Hindlimb muscle (tissue), 1 donor: Measurements from ENCODE around the gene SURF2. TPM values are rescaled to one million over a fixed set of nuclear protein-coding genes. Genes with fewer than 3 reads are reported as not detected.
"Not testable (repeated sequence)": the region's sequence is repeated elsewhere in the genome, so short reads cannot be mapped to it uniquely, and the experiment has no call there.

ENCODE experiments used
- DNase-seq: peaks from one replicate; pipeline ENCODE4 v3.0.0-alpha.2; 2013
- polyA plus RNA-seq: library from polyadenylated mRNA; unstranded; fragments of 120-200 nt; gene quantifications from one replicate; pipeline ENCODE4 v1.2.1, GENCODE V29; 2013; ENCODE audit not compliant: insufficient read length

The SURF2 gene
- polyA plus RNA-seq, 1 donor: 13.9 TPM

DNA sequence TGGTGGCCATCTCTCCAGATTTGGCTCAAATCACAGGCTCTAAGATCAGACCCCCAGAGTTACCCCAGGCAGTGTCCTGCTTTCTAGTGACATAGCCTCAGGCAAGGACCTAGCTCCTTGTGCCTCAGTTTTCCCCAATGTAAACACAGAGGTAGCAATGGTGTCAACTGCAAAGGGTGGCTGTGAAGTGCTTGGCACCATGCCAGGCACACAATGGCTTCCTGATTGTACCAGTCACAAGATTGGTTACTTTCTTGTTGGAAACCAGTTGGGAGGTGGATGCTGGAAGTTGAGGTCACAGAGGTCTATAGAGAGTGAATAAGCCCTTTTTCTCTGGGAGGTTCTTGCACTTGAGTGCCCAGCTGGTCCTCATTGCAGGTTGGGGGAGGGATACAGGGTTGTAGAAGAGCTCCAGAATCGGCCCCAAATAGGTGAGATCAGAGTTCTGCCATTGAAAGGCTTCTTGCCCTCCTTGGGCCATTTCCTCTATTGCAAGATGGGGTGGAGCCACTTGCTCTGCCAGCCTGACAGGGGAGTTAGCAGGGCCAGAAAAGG is 22.1 kb downstream of the SURF2 start:
- DNase-seq: no peak

DNA sequence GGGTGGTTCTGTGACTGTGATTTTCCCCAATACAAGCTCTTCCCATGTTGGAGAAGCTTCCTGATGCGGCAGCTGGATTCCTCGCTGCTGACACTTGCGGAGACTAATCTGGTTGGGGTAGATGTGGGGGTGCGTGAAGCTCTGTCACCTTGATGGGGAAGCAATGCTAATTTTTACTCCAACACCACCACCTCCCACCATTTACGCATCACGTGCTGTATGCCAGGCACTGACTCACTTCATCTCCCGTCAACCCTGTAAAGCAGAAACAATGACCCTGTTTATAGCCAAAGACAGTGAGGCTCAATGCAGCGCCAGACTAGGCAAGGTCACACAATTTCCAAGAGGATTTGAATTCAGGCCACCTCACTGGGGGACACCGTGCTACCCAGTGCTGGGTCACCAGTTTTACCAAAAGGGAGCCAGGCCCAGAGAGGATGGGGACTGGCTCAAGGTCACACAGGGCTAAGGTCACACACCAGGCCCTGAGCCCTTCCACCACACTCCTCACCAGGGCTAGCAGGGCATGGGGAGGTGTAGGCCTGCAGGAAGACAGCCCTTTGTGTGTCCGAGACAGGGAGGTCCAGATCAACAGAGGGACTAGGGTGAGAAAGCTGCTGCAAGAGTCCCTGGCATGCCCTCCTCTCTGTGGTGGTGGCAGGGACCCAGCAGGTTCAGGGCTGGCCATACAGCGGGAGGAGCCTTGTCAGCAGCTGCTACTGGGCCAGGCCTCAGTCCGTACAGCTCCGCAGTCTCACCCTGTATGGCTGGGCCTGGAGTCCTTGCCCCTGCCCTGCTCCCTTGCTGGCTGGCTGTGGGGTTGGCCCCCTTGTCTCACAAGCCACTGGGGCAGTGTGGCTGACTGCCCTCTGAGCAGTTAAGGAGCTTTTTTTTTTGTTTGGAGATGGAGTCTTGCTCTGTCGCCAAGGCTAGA is 23.1 kb downstream of the SURF2 start:
- DNase-seq: no peak

DNA sequence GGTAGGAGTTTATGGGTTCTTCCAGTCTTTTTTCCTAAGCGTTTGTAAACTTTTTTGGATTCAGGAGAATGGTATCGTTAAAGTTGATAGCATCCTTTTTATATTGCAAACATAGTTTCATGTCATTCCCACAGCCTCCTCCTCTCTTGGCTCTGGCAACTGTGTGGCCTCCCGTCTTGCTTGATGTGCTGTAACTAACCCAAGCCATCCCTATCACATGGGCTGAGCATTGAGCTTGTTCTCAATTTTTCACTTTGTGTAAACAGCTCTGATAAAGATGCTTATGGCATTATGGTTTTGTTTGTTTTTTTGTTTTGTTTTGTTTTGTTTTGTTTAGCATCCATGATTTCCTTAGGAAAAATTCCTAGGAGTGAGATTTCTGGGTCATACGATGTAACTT is 24.4 kb downstream of the SURF2 start:
- no peak for DNase-seq

DNA sequence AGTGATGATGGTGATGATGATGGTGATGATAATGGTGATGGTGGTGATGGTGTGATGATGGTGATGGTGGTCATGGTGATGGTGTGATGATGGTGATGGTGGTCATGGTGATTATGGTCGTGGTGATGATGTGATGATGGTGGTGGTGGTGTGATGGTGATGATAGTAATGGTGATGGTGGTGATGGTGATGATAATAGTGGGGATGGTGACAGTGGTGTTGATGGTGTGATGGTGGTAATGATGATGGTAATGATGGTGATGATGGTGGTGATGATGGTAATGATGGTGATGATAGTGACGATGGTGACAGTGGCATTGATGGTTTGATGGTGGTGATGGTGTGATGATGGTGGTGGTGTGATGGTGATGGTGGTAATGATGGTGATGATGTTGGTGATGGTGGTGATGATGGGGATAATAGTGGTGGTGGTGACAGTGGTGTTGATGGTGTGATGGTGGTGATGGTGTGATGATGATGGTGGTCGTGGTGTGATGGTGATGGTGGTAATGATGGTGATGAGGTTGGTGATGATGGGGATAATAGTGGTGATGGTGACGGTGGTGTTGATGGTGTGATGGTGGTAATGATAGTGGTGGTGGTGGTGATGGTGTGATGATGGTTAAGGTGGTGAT is 26.3 kb downstream of the SURF2 start:
- DNase-seq: no peak

- no peak for DNase-seq
Observed at GRCh38 chr9:133383438-133383837, 27.1 kb downstream of the SURF2 start.

DNA sequence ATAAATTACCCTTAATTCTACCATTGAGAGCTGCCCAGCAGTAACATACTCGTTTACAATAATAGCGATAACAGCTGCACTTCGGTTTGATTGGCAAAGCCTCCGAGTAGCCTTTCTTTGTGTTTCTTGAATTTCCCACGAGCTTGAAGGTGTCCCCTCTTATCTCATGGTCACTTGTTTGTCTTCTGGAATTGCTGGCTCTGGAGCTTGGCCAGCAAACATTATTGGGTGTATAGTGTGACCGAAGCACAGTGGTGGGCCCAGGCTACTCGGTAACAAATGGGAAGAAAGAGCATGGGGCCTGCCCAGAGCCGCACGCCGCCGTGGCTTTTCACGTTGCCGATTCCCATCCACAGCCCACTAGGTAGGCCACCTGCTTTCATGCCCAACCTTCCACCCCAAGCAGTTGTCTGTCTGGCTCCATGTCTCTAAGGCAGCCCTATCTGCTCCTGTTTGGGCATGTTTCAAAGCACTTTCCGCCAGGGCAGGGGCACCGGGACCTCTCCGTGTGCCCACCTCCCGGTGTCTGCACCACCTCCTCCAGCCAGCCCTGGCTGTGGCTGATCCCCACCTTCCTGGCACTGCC is 28.5 kb downstream of the SURF2 start:
- DNase-seq: no peak

GRCh38 chr9:133385452-133385851 is 29.1 kb downstream of the SURF2 start:
- no peak for DNase-seq

GRCh38 chr9:133386338-133386737 is 30.0 kb downstream of the SURF2 start:
- DNase-seq: no peak

DNA sequence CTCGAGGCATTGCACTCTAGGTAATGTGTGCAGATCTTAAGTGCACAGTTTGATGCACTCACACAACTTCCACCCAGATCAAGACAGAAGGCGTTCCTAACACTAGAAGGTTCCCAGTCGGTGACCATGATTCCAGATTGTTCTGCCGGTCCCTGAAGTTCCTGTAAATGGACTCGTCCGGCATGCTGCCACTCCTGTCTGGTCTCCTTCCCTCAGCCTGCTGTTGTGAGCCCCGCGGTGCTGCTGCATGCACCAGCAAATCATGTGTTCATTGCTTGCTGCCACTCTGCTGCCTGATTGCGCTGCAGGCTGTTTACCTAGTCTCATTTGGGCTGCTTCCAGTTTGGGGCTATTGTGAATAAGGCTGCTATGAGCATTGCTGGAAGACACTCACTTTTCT is 31.3 kb downstream of the SURF2 start:
- DNase-seq: no peak

GRCh38 chr9:133389025-133389557 is 32.7 kb downstream of the SURF2 start:
- DNase-seq: no peak

DNA sequence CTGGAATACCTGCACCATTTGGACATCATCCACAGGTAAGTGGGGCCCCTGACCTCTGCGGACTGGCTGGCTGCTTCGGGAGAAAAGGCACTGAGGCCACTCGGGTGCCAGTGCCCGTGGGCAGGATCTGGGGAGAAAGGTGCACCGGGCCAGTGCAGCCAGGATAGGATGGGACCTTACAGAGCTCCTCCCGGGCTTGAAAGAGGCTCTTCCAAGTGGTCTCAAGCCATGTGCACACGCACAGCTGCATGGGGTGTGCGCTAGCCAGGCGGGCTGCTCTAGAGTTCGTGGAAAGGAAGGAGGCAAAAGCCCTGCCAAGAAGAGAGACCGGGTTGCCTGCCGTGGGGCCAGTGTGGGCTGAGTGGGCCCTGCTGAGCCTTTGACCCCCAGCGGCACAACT is 33.2 kb downstream of the SURF2 start:
- no peak for DNase-seq

DNA sequence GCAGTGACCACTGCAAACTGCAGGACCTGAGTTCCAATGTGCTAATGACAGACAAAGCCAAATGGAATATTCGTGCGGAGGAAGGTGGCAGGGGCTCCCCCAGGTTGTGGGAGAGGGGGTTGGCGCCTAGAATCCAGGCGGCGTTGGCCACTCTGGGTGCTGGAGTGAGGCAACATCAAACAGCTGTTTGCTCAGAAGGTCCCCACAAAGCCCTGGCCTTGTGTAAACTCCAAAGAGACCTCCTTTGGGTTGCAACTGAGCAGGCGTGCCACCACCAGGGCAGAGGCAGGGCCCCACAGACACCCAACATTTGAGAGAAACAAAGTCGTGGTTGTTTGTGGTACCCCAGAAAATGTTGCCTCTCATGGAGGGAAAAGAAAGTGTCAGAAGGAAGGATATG is 34.4 kb downstream of the SURF2 start:
- DNase-seq: no peak

GRCh38 chr9:133391449-133391848 is 35.1 kb downstream of the SURF2 start:
- DNase-seq: not testable (repeated sequence)

DNA sequence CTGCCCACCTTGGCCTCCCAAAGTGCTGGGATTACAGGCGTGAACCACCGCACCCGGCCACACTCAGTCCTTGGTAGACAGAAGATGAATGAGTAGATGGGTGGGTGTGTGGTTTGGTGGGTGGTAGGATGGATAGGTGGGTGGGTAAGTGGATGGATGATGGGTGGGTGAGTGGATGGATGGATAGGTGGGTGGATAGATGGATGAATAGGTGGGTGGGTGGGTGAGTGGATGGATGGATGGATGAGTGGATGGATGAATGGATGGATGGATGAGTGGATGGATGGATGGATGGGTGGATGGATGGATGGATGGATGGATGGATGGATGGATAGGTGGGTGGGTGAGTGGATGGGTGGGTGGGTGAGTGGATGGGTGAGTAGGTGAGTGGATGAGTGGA is 36.0 kb downstream of the SURF2 start:
- not testable (repeated sequence) for DNase-seq

DNA sequence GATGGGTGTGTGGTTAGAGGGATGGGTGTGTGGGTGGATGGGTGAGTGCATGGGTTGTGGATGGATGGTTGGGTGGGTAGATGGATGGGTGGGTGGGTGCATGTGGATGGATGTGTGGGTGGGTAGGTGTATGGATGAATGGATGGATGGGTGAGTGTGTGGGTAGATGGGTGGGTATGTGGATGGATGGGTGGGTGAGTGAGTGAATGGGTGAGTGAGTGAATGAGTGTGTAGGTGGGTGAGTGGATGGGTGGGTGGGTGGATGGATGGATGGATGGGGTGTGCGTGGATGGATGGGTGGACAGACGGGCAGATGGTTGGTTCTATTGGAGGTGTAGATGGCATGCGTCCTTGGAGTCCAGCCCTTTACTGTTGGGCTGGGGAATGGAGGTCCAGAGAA is 37.0 kb downstream of the SURF2 start:
- no peak for DNase-seq

DNA sequence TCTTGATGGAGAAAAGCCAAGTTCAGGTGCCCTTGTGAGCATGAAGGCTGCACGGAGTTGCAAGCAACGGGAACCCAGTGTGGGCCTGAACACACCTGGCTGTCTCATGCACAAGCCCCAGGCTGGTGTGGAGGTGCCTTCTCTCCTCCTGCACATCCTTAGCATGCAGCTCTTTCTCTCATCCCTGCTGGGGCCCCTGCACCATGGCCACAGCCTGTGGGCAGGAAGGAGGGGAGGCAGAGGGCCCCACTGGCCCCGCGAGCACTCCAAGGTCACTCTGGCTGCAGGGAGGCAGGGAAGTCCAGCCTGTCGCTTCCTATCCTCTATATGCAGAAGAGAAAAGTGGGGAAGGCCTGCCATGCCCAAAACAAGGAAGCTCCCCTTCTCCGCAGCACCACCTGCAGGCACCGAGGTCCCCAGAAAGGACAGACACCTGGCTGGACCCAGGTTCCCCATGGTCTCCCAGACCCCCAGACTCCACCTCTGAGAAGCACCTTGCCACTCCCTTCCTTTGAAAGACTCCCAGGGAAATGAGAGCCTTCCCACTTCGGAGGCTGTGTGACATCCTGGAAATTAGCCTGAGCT is 38.4 kb downstream of the SURF2 start:
- DNase-seq: no peak

DNA sequence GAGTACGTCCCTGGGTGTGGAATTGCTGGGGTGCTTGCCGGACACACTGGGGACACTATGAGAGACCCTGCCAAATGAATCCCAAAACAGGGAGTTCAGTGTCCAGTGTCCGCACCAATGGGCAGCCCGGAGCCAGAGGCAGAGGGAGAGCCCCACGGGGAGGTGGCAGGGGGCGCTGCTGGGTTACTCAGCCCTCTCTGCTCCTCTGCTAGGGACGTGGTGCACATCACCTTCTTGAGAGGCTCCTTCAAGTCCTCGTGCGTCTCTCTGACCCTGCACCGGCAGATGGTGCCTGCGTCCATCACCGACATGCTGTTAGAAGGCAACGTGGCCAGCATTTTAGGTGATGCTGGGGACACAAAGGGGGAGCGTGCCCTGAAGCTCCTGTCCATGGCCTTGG is 40.6 kb downstream of the SURF2 start:
- no peak for DNase-seq

DNA sequence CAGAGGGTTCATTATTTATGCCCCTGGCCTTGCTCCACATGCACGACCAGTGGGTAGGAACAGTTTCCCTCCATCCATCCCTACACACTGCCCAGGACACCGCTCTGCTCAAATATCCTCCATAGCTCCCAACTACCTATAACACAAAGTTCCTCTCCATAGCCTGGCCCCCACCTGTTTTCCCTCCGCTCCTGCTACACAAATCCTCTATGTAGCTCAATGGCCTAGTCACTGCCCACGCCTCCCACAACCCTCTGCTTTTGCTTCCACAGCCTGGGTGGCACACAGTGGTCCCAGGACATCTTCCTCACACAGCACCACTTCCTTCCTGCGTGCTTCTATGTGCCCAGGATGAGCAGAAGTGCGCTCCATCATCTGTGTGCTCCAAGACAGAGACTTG is 41.0 kb downstream of the SURF2 start:
- DNase-seq: no peak

GRCh38 chr9:133397895-133398294 is 41.5 kb downstream of the SURF2 start:
- no peak for DNase-seq

- DNase-seq: no peak
Observed at GRCh38 chr9:133400292-133400691, 43.9 kb downstream of the SURF2 start.

DNA sequence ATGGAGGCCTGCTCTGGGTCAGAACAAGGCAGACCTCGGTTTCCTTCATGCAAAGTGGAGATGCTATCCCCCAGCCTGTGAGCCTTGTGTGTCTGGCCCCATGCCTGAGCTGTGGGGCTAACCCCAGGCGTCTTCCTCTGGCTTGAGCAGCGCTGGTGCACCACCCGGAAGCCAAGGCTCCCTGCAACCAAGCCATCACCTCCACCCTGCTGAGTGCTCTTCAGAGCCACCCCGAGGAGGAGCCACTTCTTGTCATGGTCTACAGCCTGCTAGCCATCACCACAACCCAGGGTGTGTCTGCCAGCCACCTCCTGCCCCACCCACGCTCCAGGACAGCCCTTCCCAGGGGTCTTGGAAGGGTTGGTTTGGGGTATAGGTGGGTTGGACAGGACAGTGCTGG is 45.2 kb downstream of the SURF2 start:
- no peak for DNase-seq

DNA sequence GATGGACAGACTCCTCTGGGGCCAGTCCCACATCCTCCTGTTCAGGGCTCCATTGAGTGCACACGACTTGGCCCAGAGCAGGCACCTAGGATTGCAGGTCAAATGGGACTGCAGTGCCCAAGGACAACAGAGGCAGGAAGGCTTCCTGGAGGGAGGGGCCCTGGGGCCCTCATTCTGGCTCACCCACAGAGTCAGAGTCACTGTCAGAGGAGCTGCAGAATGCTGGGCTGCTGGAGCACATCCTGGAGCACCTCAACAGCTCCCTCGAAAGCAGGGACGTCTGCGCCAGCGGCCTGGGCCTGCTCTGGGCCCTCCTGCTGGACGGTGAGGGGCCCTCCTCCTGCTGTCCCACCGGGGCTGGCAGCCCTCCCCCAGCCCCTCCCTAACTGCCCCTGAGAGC is 46.3 kb downstream of the SURF2 start:
- DNase-seq: no peak
